HCT116 (cell line): Measurements from ENCODE around the gene ALG6.

Experiments used
- CTCF ChIP-seq, 3 experiments: fragments of 200-600 bp in 1 of 3; sonication (generic) in 1 of 3; IDR thresholded peaks in 2 of 3; conservative IDR thresholded peaks in 1 of 3; 2 replicates each; pipeline ENCODE4 v1.5.1; 2012 to 2017; ENCODE audit warnings: low read depth in 2 of 3, low read length in 2 of 3, antibody characterized with exemption in 1 of 3, borderline replicate concordance in 1 of 3, control low read depth in 1 of 3, mild to moderate bottlenecking in 1 of 3, mixed read lengths in 1 of 3, mixed run types in 1 of 3, moderate library complexity in 1 of 3; ENCODE audit not compliant: insufficient read depth in 1 of 3
- EZH2 ChIP-seq: fragments of 200-600 bp; sonication (generic); IDR thresholded peaks from 2 replicates; pipeline ENCODE4 v1.6.1; 2017; ENCODE audit warnings: antibody characterized with exemption, mixed run types
- REST ChIP-seq: IDR thresholded peaks from 2 replicates; pipeline ENCODE4 v1.6.1; 2012; ENCODE audit warnings: low read depth
- YY1 ChIP-seq: IDR thresholded peaks from 2 replicates; pipeline ENCODE4 v1.6.1; 2011; ENCODE audit warnings: low read length, low read depth, moderate library complexity, mild to moderate bottlenecking; ENCODE audit not compliant: insufficient replicate concordance; ENCODE audit errors: extremely low read depth

- TF ChIP-seq CTCF (IDR thresholded peaks at IDR 0.05 in 2 of 3, conservative IDR thresholded peaks at IDR 0.05 in 1 of 3; ENCODE audit: borderline replicate concordance in 1 of 3, insufficient read depth in 1 of 3, low read depth in 2 of 3, low read length in 2 of 3) (no peak), EZH2 (no peak), REST (no peak), YY1 (no peak)
Observed at GRCh38 chr1:63435161-63435560, 67.7 kb downstream of the ALG6 start.
